OCI-LY3 (cell line): ENCODE measurements around the gene BRMS1L.

Source experiments
- EZH2phosphoT487 ChIP-seq: fragments of 200-600 bp; shearing (Covaris generic); IDR thresholded peaks from 2 replicates; pipeline ENCODE4 v1.6.1; 2018; ENCODE audit warnings: antibody characterized with exemption, mixed run types, low read depth
- TF ChIP-seq, protein P1 (sequence below): fragments of 200-600, 300-600 bp; sonication (generic); IDR thresholded peaks from 2 replicates; pipeline ENCODE4 v1.5.1; 2014; ENCODE audit warnings: antibody characterized with exemption, low read length, low read depth

- TF ChIP-seq, protein P1, sequence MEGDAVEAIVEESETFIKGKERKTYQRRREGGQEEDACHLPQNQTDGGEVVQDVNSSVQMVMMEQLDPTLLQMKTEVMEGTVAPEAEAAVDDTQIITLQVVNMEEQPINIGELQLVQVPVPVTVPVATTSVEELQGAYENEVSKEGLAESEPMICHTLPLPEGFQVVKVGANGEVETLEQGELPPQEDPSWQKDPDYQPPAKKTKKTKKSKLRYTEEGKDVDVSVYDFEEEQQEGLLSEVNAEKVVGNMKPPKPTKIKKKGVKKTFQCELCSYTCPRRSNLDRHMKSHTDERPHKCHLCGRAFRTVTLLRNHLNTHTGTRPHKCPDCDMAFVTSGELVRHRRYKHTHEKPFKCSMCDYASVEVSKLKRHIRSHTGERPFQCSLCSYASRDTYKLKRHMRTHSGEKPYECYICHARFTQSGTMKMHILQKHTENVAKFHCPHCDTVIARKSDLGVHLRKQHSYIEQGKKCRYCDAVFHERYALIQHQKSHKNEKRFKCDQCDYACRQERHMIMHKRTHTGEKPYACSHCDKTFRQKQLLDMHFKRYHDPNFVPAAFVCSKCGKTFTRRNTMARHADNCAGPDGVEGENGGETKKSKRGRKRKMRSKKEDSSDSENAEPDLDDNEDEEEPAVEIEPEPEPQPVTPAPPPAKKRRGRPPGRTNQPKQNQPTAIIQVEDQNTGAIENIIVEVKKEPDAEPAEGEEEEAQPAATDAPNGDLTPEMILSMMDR, result no peak
- TF ChIP-seq EZH2phosphoT487, result no peak
Measured at GRCh38 chr14:35826952-35827416, 846 bp downstream of the BRMS1L start.
